Nephron progenitor cell (in vitro differentiated cells): Measurements from ENCODE around the gene ENTHD1.
"Not testable (repeated sequence)": the region's sequence is repeated elsewhere in the genome, so short reads cannot be mapped to it uniquely, and the experiment has no call there.

Experiments
- DNase-seq: peaks from one replicate; pipeline ENCODE4 v3.0.0; 2021
- H3K27ac Mint-ChIP-seq: 2 replicates; pipeline ENCODE4 v1.8.0; 2021; ENCODE audit warnings: mild to moderate bottlenecking, moderate library complexity, mixed read lengths
- H3K27me3 Mint-ChIP-seq: 2 replicates; pipeline ENCODE4 v1.8.0; 2021; ENCODE audit warnings: mild to moderate bottlenecking, low read depth, mixed read lengths; ENCODE audit not compliant: poor library complexity
- H3K36me3 Mint-ChIP-seq: 2 replicates; pipeline ENCODE4 v1.8.0; 2021; ENCODE audit warnings: low read depth, mixed read lengths
- H3K4me1 Mint-ChIP-seq: 2 replicates; pipeline ENCODE4 v1.8.0; 2021; ENCODE audit warnings: mixed read lengths
- H3K4me3 Mint-ChIP-seq: 2 replicates; pipeline ENCODE4 v1.8.0; 2021; ENCODE audit warnings: mild to moderate bottlenecking, moderate library complexity, mixed read lengths
- H3K9me3 Mint-ChIP-seq: 2 replicates; pipeline ENCODE4 v1.8.0; 2021; ENCODE audit warnings: mild to moderate bottlenecking, moderate library complexity, mixed read lengths
- TF ChIP-seq, protein P1 (sequence below): fragments of 200-600 bp; sonication (generic); IDR thresholded peaks from 2 replicates; pipeline ENCODE4 v1.5.0; 2021; ENCODE audit warnings: antibody characterized with exemption

ENTHD1 gene

DNA sequence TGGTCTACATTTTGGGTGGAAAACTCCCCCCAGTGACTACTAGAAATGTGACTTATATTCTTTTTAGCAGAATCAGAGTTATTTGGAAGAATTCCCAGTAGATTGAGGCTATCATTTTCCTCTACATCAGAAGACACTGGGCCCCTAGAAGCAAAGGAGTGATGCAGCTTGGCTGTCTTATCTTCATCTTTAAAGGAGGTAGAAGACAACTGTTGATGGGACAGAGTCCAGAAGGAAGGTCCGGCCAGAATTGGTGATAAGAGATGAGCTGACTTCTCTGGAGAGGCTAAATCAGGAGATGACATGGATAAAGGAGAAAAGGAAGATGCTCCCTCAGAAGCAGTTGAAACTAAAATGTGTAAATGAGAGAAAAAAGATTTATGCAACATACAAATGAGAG is 149.6 kb downstream of the ENTHD1 start:
- Mint-ChIP-seq H3K4me1 (no peaks in the 10 kb centered on the region), H3K9me3 (peaks cover 16% of the 10 kb centered on the region), H3K36me3 (peaks cover 5% of the 10 kb centered on the region), H3K27me3 (peaks cover 4% of the 10 kb centered on the region), H3K27ac (no peak overlapping the region), H3K4me3 (no peak overlapping the region)
- no peak for DNase-seq
- TF ChIP-seq, protein P1, sequence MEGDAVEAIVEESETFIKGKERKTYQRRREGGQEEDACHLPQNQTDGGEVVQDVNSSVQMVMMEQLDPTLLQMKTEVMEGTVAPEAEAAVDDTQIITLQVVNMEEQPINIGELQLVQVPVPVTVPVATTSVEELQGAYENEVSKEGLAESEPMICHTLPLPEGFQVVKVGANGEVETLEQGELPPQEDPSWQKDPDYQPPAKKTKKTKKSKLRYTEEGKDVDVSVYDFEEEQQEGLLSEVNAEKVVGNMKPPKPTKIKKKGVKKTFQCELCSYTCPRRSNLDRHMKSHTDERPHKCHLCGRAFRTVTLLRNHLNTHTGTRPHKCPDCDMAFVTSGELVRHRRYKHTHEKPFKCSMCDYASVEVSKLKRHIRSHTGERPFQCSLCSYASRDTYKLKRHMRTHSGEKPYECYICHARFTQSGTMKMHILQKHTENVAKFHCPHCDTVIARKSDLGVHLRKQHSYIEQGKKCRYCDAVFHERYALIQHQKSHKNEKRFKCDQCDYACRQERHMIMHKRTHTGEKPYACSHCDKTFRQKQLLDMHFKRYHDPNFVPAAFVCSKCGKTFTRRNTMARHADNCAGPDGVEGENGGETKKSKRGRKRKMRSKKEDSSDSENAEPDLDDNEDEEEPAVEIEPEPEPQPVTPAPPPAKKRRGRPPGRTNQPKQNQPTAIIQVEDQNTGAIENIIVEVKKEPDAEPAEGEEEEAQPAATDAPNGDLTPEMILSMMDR: no peak

DNA sequence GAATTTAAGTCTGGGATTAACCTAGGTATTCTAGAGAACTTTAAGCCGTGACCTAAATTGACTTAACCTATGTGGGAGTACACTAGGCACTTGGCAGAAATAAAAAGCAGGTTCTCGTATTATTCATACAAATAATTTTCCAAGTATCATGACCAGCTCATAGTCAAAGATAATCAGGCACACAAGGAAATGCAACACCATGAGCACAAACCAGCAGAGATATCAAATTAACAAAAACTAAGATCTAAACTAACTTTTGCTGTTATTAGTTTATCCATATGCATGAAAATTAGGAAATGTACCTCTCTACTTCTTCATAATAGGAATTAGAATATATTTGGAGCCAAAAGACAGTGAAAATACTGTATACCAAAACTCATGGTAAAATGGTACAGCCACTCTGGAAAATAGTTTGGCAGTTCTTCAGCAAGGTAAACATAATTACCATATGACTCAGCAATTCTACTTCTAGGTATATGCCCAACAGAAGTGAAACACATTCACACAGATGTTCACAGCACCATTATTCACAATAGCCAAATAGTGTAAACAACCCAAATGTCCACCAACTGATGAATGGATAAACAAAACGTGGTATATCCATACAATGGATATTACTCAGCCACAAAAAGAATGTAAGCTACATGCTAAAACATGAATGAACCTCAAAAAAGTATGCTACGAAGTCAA is 154.1 kb downstream of the ENTHD1 start:
- Mint-ChIP-seq H3K9me3 (peaks cover 16% of the 10 kb centered on the region), H3K4me3 (no peak overlapping the region), H3K4me1 (no peaks in the 10 kb centered on the region), H3K27me3 (peaks cover 11% of the 10 kb centered on the region), H3K36me3 (peaks cover 5% of the 10 kb centered on the region), H3K27ac (no peak overlapping the region)
- TF ChIP-seq, protein P1: no peak
- no peak for DNase-seq

DNA sequence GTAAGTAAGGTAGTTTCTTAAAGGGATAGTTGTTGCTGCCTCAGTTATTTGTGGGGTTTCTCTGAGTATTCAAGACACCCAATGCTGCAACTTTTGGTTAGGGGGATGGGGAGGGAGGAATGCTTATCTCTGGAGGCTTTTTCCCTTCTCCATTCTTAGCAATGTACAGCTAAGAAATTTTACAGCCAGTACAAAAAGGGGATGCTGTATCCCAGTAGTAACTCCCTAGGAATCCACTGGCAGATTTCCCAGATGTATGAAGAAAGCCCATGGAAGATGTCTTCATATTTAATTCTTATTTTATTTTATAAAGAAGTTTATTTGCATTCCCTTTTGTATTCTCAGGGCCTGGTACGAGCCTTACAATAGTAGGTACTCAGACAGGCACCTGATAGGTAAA is 154.8 kb downstream of the ENTHD1 start:
- H3K27me3 Mint-ChIP-seq: peaks cover 11% of the 10 kb centered on the region
- peaks cover 16% of the 10 kb centered on the region for H3K9me3 Mint-ChIP-seq
- H3K4me3 Mint-ChIP-seq: no peak overlapping the region
- TF ChIP-seq, protein P1: no peak
- H3K4me1 Mint-ChIP-seq: no peaks in the 10 kb centered on the region
- H3K27ac Mint-ChIP-seq: no peak overlapping the region
- peaks cover 5% of the 10 kb centered on the region for H3K36me3 Mint-ChIP-seq
- DNase-seq: no peak

DNA sequence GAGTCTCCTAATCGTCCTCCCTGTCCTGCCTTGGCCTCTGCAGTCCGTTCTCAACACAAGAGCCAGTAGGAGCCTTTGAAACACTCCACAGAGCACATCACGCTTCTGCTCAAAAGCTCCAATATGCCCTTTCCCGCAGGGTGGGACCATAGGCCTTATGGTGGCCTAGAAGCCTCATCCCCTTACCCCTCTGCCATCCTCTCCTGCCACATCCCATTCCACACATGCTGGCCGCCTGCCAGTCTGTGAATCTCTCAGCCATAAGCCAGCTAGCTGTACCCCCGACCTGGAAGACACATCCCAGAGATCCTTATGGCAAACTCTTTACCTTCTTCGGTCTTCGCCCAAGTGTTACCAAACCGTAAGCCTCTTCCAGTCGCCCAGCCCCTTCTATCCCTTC is 157.8 kb downstream of the ENTHD1 start:
- Mint-ChIP-seq H3K36me3 (no peaks in the 10 kb centered on the region), H3K9me3 (peaks cover 6% of the 10 kb centered on the region), H3K27me3 (peaks cover 17% of the 10 kb centered on the region), H3K4me1 (peaks cover 18% of the 10 kb centered on the region), H3K27ac (no peak overlapping the region), H3K4me3 (no peak overlapping the region)
- DNase-seq: no peak
- TF ChIP-seq, protein P1: no peak

DNA sequence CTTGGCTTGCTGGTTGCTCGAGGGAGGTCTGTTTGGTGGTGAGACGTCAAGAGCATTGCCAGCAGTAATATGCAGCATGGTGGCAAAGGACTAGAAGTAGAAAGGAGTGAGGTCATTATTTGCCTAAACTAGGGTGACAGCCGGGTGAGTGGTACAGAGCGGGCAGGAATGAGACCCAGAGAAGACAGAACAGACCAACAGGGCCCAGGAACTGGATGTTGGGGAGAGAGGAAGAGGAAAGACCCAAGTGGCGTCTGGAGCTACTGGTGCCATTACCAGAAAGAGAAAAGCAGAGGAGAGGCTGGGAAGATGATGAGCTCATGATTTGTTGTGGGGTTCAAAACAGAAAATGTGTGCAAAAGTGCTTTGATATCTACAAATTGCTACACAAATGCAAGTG is 158.7 kb downstream of the ENTHD1 start:
- H3K4me3 Mint-ChIP-seq: no peak overlapping the region
- H3K27ac Mint-ChIP-seq: no peak overlapping the region
- peaks cover 14% of the 10 kb centered on the region for H3K27me3 Mint-ChIP-seq
- TF ChIP-seq, protein P1: no peak
- peaks cover 18% of the 10 kb centered on the region for H3K4me1 Mint-ChIP-seq
- H3K9me3 Mint-ChIP-seq: peaks cover 6% of the 10 kb centered on the region
- H3K36me3 Mint-ChIP-seq: no peaks in the 10 kb centered on the region
- no peak for DNase-seq

DNA sequence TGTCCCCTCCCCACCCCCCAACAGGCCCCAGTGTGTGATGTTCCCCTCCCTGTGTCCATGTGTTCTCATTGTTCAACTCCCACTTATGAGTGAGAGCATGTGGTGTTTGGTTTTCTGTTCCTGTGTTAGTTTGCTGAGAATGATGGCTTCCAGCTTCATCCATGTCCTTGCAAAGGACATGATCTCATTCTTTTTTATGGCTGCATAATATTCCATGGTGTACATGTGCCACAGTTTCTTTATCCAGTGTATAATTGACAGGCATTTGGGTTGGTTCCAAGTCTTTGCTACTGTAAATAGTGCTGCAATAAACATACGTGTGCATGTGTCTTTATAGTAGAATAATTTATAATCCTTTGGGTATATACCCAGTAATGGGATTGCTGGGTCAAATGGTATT is 159.5 kb downstream of the ENTHD1 start:
- H3K27ac Mint-ChIP-seq, H3K9me3 Mint-ChIP-seq, H3K36me3 Mint-ChIP-seq, H3K4me3 Mint-ChIP-seq, DNase-seq: not testable (repeated sequence)
- Mint-ChIP-seq H3K4me1 (peaks cover 22% of the 10 kb centered on the region), H3K27me3 (peaks cover 14% of the 10 kb centered on the region)
